ENCODE results near the gene CCL3.
"Not testable (repeated sequence)": the region's sequence is repeated elsewhere in the genome, so short reads cannot be mapped to it uniquely, and the experiment has no call there.

Gene CCL3

DNA sequence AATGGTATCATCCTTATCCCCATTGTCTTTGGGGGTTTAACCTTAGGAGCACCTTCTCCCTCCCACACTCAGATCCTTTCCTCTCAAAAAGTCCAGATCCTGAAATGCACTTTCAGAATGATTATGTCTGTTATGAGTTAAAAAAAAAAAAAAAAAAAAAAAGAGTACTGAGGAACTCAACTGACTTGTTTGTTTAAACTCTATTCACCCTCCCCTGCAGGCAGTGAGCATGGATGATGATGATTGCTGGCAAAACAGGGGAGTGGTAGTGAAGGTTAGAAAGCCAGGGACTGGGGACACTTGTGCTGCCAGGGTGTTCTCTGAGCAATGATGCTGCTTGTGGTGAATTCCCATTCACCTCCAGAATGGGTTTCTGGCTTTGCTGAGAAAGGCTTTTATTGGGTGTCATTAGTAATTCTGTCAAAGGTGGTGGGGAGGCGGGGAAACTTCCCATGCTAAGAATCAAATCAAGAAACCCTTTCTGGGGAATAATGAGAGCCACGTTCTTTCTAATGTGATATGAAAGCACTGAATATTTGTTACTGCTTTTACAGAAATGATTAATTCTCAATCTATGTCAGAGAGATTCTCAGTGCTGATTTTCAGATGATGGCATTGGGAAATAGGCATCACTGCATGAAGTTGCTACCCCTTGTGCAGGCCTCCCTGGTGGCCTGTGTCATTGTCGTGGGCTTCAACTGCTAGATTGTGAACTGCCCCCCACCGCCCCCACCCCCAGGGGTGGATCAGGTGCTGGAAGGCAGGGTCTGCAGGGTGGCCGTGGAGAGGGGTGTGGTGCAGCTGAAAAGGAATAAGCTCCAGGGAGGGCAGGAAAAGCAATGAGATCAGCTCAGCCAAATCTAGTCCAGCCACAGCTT, 27.8 kb upstream of the CCL3 start:
- in situ Hi-C loops (cut with HindIII; ENCODE audit: low sequenced_read_pairs) = no loop called here

DNA sequence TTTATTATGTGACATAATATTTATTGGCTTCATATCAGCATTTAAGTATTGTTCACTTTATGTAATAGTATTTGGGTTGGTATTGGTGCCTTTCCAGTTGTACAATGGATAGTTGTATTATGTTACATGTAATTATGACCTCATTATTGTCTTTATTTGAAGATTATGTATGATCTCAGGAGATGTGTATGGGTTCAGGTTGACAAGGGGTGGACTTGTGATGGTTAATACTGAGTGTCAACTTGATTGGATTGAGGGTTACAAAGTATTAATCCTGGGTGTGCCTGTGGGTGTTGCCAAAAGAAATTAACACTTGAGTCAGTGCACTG, 25.7 kb upstream of the CCL3 start:
- in situ Hi-C loops (cut with HindIII; ENCODE audit: low sequenced_read_pairs) = not testable (repeated sequence)

DNA sequence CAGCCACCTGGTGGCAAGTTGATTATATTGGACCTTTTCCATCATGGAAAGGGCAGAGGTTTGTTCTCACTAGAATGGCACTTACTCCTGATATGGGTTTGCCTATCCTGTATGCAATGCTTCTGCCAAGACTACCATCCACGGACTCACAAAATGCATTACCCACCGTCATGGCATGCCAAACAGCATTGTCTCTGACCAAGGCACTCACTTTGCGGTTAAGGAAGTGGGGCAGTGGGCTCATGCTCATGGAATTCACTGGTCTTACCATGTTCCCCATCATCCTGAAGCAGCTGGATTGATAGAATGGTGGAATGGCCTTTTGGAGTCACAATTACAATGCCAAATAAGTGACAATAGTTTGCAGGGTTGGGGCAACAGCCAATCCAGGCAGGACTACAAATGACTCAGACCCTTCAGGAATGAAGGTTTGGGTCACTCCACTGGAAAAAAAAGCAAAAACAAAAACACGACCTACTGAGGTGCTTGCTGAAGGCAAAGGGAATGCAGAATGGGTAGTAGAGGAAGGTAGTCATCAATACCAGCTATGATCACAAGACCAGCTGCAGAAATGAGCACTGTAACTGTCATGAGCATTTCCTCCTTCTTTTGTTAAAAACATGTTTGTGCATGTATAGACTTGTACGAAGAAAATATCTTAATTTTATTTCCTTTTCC, 25.2 kb upstream of the CCL3 start:
- in situ Hi-C loops (cut with HindIII; ENCODE audit: low sequenced_read_pairs) = not testable (repeated sequence)

DNA sequence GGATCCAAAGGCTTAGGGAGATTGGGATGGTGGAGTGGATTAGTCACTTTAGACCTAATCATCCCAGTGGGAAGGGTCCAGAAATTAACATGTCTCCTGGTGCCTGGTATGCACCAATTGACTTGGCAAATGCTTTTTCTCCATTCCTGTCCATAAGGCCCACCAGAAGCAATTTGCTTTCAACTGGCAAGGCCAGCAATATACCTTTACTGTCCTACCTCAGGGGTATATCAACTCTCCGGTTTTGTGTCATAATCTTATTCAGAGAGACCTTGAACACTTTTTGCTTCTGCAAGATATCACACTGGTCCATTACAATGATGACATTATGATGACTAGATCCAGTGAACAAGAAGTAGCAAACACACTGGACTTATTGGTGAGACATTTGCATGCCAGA, 23.2 kb upstream of the CCL3 start:
- in situ Hi-C loops (cut with HindIII; ENCODE audit: low sequenced_read_pairs) = not testable (repeated sequence)

DNA sequence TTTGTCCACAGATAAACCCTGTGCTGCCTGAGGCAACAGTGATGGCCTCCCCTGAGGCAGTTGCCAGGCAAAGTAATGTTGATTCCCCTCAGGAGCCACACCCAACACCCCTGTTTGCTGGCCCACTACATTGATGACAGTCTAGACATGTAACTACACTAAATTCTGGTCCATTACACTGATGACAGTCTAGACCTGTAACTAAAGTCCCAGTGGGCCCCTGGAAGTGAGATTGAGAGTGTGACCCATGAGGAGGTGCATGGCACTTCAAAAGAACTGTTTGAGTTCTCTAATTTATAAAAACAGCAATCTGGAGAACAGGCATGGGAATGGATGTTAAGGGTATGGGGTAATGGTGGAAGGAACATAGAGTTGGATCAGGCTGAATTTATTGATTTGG, 22.6 kb upstream of the CCL3 start:
- in situ Hi-C loops (cut with HindIII; ENCODE audit: low sequenced_read_pairs) = no loop called here

DNA sequence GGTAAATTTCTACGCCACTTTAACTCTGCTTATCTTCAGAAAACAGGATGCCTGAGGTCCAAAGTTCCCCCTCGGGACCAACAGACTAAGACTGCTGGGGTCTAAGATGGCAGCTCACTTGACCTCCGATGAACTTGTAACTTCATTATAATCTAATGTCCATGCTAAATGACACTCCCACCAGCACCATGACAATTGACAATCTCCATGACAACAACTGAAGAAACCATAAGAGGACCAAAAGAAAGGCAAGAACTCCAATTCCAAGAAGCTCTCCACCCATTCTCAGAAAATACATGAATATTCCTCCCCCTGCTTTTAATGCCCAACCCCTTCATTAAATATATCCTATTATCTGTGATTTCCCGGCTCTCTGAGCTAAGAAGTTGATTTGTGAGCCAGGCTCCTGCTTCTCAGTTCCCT, 21.1 kb upstream of the CCL3 start:
- in situ Hi-C loops (cut with HindIII; ENCODE audit: low sequenced_read_pairs) = no loop called here

DNA sequence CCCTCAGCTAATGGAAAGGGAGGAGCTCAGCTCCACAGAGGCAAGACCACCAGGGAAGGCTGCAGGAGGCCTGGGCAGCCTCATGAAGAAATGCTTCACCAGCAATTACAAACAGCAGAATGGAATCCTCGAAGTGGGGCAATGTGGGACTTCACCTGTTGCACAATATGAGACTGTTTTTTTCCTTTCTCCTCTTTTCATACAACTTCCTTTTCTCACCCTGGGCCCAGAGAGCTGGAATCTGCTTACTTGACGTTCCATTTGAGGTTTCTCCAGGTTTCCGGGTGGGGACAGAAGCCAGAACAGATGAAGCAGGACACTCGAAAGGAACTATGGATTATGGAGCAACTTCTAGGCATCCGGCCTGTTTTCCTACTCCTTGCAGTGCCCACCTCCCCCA, 18.3 kb upstream of the CCL3 start:
- in situ Hi-C loops (cut with HindIII; ENCODE audit: low sequenced_read_pairs) = not testable (repeated sequence)

DNA sequence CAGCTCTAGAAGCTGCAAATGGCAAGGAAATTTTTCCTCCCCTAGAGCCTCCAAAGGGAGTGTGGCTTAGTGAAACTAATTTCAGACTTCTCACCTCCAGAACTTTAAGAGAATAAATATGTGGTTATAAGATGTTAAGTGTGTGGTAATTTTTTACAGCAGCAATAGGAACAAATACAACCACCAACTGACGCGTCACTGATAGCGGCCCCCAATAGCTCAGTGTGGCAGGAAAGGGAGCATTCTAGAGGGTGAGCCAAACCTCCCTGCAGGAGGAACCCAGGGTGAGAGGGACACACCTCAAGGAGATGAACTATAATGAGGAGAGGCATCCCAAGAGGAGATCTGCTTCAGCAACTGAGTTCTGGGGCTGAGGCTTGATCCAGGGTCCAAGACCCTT, 17.7 kb upstream of the CCL3 start:
- in situ Hi-C loops (cut with HindIII; ENCODE audit: low sequenced_read_pairs) = no loop called here

DNA sequence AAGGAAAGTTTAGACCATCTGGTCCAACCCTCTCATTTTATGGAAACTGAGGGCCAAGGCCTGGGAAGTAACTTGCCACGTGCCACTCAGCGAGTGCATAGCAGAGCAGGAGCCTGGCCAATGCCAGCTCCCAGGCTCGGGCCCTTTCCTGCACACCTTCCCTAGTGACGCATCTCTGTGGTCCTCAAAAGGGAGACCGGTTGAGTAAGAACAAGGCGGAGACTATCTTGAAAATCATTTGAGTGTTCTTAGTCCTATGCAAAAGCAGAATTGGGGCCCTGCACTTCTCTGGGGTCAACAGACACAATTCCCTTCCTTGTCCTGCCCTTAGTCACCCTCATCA, 16.5 kb upstream of the CCL3 start:
- in situ Hi-C loops (cut with HindIII; ENCODE audit: low sequenced_read_pairs) = no loop called here

DNA sequence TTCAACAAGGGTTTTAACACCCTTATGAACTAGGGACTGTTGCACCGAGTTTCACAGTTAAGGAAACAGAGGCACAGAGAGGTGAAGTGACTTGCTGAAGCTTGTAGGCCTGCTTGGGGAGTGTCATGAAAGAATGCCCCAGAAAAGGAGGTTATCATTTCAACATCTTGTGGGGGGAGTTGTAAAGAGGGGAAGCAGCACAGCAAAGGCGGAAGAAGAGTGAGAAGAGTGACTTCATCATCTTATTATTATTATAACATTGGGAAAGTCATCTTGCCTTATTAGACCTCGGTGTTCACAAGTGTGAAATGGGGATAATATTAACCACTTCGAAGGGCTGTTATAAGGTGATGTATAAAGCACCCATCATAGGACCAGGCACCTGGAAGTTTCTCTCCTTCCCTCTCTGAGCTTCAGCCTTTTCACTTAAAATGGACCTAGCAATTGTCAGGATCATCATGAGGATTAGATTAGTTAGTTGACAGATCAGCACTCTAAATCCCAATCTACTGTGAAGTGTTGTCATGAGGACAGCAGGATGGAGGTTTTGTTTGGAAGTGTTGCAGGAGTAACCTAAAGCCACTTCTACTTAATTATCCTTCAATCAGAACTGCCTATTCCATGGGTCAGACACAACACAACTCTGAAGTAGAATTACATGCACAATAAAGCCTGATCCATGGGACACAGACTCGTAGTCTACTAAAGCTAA, 16.0 kb upstream of the CCL3 start:
- in situ Hi-C loops (cut with HindIII; ENCODE audit: low sequenced_read_pairs) = no loop called here

DNA sequence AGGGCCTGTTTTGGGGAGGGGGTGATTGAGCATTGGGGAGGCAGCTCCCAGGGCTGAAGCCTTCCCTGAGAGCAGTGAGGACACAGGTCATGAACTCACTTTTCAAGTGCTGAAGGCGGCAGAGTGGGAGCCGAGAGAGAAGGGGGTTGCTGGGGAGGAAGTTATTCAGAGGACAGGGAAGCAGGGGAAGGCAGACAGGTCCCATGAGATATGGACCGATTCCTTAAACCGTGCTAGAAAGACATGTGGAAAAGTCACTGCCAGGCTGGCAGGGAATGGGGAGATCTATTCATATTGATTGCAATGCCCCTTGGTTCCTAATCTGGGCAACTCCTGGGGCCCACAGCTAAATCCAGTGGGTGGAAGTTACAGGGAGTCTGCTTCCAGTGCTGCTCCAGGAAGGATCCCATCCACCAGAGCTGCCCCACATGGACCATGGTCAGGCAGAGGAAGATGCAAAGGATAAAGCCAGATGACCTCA, 14.8 kb upstream of the CCL3 start:
- in situ Hi-C loops (cut with HindIII; ENCODE audit: low sequenced_read_pairs) = no loop called here

DNA sequence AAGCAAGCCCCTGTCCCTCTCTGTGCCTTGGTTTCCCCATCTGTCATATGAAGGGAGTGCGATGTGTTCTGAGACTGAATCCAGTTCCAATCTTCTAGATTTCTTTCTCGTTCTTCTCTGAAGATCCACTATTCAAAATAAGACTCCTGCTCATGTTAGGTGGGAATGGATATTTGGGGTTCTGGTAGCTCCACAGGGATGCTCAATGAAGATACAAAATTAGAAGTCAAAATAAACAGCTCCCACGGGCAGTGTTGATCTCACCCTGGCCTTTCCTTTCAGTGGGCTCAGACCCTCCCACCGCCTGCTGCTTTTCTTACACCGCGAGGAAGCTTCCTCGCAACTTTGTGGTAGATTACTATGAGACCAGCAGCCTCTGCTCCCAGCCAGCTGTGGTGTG, 14.3 kb upstream of the CCL3 start:
- in situ Hi-C loops (cut with HindIII; ENCODE audit: low sequenced_read_pairs) = not testable (repeated sequence)

DNA sequence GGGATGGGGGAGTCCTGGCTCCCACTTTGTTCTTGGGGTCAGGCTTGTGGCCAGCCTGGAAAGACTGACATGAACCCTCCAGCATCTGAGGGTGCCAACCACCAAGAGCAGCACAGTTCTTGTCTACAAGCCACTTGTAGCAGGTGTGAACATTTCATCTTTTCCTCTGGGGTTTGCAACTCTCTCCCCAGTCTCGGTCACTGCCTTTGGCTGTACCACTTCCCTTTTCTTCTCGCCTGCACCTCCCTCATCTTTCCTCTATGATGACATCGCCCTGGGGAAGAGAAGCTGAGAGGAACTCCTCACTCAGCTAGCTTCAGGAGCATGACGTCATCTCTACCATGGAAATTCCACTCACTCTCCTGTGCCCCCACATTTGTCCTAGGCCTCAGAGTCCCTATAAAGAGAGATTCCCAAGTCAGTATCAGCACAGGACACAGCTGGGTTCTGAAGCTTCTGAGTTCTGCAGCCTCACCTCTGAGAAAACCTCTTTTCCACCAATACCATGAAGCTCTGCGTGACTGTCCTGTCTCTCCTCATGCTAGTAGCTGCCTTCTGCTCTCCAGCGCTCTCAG, 13.5 kb upstream of the CCL3 start, which contains the start of gene CCL4:
CCL4 (plus strand) TSS at position 427 of the 575 bp plus-strand sequence; CDS start at position 506, 79 bp downstream.
- in situ Hi-C loops (cut with HindIII; ENCODE audit: low sequenced_read_pairs) = not testable (repeated sequence)

DNA sequence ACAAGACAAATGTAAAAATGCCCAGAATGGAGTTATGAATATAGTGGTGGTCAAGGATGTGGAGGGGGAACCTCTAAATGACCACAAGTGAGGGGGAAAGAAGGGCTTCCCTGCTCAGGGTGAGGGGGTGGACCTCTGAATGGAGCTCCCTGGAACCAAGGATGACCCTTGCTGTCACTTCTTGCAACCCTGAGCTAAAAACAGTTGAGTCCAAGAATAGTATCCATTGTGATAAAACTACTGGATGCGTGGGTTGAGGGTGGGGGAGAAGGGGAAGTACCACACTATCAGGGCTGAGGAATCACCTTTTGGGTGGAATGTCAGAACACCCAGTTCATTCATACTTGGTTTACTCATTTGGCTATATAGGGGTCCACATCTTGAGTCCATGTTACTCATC, 9.1 kb upstream of the CCL3 start:
- in situ Hi-C loops (cut with HindIII; ENCODE audit: low sequenced_read_pairs) = not testable (repeated sequence)

DNA sequence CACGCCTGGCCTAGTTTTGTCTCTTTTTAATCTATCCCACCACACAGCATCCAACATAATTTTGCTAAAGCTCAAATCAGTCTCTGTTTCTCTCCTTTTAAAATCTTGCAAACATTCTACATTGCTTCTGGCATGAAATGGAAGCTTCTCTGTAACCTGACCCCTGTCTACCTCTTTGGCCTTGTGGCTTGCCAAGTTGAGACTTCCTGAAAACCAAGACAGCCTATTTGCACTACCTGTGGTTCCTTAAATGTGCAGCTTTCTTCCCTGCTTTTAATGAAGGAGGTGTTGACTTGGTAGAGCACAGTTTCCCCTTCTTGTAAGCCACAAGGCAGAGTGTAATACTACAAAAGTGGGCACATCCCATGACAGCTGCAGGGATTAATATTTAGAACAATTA, 6.0 kb upstream of the CCL3 start:
- in situ Hi-C loops (cut with HindIII; ENCODE audit: low sequenced_read_pairs) = no loop called here

DNA sequence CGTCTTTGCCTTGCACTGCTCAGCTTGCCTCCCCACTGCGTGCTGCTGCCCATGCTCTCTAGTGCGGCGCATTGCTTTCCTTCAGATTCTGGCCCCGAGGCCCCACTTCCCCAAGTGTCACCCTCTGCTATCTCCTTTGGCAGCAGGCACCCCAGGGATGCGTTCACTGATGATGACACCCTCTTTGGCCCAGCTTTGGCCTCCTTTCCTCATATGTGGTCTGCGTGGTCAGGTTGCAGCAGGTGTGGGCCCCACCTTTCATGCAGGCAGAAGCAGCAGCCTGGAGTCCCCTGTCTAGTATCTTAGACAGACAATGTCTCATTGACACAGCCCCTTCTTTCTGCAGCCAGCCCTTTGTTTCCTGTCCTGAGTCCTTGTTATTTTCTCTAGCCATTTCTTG, 4.8 kb upstream of the CCL3 start:
- in situ Hi-C loops (cut with HindIII; ENCODE audit: low sequenced_read_pairs) = no loop called here

DNA sequence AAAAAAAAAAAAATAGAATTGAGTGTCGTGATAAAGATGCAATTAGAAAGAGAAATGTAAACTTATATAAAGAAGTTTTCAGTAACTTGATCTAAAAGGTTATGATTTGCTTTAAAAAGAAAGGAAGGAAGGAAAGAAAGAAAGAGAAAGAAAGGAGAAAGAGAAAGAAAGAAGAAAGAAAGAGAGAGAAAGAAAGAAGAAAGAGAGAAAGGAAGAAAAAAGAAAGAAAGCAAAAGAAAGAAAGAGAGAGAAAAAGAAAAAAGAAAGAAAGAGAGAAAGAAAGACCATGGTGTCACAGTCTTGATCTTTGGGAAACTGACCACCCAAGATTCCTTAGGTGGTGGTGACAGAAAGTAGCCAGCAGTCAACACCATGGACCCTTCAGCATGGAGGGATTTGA, 4.3 kb upstream of the CCL3 start:
- in situ Hi-C loops (cut with HindIII; ENCODE audit: low sequenced_read_pairs) = no loop called here

DNA sequence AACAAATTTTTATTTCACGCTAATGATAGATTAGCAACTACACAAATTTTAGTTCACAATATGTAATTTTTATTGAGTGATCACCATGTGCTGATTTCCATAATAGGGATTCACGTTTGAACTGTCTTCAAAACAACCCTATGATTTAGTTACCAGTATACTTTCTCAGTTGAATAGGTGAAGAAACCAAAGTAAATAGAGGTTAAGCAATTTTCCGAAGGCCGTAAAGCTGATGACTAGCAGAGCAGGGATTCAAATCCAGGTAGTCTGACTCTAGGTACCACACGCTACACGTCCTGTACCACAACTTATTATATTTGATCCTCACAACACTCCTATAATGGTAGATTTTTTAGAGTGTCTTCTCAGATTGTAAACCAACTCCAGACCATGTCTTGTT, 2.8 kb upstream of the CCL3 start:
- in situ Hi-C loops (cut with HindIII; ENCODE audit: low sequenced_read_pairs) = not testable (repeated sequence)

DNA sequence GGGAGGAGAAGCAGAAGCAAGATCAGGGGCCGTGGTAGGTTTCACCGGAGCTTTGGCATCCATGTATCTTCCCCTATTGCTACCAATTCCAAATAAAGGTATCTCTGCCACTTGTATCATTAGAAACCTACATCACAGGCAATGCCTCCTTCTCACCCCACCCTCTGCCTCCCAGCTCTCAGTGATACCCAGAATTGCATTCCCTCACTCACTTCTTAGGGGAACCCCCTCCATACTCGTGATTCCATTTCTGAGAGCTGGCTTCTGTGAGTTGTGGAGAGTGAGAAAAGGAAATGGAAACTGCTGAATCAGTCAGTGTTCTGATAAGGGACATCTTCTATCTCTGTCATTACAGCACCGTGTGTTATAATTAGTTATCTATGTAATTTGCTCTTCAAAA, 2.3 kb upstream of the CCL3 start:
- in situ Hi-C loops (cut with HindIII; ENCODE audit: low sequenced_read_pairs) = no loop called here

DNA sequence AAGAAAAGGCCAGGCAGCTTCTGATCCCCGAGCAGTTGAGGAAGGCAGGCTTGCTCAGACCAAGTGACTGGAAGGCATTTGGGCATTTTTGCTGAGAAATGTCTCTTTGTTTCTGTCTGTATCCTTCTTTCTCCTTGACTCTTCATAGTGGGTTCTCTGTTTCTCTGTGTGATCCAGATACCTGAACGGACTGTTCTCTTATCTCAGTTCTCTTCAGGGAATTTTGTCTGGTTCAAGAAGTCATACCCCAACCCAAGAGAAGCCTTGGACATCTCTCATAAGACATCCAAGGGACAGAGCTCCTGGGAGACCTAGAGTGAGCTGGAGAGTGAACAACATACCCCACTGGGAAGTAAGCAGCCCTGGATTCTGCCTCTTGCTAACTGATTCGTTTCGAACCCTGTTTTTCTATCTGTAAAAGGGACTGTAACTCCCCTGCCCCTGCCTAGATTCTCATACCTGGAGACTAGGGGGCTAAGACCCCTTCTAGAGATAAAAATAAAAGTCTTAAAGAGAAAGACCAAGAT, 541 bp downstream of the CCL3 start:
- in situ Hi-C loops (cut with HindIII; ENCODE audit: low sequenced_read_pairs) = no loop called here

DNA sequence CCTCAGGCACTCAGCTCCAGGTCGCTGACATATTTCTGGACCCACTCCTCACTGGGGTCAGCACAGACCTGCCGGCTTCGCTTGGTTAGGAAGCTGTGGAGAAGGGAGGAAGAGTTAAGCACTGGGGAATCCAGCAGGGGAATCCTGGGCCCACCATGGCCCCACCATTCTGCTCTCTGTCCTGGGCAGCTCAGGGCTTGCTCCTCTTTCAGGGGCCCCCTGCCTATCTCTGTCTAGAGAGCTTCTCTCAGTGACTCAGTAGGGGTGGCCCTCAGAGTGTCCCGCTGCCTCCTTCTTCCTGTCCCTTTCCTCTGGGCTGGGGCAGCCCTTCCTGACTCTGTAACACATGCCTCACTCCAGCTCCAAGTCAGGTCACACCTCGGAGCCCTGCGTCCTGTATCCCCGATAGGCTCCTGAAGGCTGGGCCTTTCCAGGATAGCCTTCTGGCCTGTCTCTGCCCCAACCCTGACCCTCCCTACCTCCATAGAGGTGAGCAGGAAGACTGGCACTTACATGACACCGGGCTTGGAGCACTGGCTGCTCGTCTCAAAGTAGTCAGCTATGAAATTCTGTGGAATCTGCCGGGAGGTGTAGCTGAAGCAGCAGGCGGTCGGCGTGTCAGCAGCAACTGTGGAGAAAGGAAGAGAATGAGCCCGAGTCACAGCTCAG, 1.1 kb downstream of the CCL3 start:
- in situ Hi-C loops (cut with HindIII; ENCODE audit: low sequenced_read_pairs) = no loop called here
